GM12873 (cell line): ENCODE data around the gene PDCD2L.

Experiments used
- TF ChIP-seq, protein P1 (sequence below): IDR thresholded peaks from 2 replicates; pipeline ENCODE4 v1.5.1; 2012; ENCODE audit warnings: low read depth, mild to moderate bottlenecking, moderate library complexity, low read length, control low read depth; ENCODE audit not compliant: insufficient read depth; ENCODE audit errors: missing control alignments

The PDCD2L gene

GRCh38 chr19:34408411-34408810 is 4.2 kb downstream of the PDCD2L start:
- TF ChIP-seq, protein P1, sequence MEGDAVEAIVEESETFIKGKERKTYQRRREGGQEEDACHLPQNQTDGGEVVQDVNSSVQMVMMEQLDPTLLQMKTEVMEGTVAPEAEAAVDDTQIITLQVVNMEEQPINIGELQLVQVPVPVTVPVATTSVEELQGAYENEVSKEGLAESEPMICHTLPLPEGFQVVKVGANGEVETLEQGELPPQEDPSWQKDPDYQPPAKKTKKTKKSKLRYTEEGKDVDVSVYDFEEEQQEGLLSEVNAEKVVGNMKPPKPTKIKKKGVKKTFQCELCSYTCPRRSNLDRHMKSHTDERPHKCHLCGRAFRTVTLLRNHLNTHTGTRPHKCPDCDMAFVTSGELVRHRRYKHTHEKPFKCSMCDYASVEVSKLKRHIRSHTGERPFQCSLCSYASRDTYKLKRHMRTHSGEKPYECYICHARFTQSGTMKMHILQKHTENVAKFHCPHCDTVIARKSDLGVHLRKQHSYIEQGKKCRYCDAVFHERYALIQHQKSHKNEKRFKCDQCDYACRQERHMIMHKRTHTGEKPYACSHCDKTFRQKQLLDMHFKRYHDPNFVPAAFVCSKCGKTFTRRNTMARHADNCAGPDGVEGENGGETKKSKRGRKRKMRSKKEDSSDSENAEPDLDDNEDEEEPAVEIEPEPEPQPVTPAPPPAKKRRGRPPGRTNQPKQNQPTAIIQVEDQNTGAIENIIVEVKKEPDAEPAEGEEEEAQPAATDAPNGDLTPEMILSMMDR, result no peak

GRCh38 chr19:34409189-34410164 is 5.3 kb downstream of the PDCD2L start:
- TF ChIP-seq, protein P1, result no peak

- TF ChIP-seq, protein P1, result no peak
These were observed 7.0 kb downstream of the PDCD2L start for GRCh38 chr19:34411216-34411615.

GRCh38 chr19:34416021-34416545 is 11.9 kb downstream of the PDCD2L start:
- TF ChIP-seq, protein P1, result no peak

GRCh38 chr19:34418300-34418699 is 14.1 kb downstream of the PDCD2L start:
- TF ChIP-seq, protein P1, result no peak

- TF ChIP-seq, protein P1, result no peak
These were observed 22.0 kb downstream of the PDCD2L start for GRCh38 chr19:34426096-34426661.

DNA sequence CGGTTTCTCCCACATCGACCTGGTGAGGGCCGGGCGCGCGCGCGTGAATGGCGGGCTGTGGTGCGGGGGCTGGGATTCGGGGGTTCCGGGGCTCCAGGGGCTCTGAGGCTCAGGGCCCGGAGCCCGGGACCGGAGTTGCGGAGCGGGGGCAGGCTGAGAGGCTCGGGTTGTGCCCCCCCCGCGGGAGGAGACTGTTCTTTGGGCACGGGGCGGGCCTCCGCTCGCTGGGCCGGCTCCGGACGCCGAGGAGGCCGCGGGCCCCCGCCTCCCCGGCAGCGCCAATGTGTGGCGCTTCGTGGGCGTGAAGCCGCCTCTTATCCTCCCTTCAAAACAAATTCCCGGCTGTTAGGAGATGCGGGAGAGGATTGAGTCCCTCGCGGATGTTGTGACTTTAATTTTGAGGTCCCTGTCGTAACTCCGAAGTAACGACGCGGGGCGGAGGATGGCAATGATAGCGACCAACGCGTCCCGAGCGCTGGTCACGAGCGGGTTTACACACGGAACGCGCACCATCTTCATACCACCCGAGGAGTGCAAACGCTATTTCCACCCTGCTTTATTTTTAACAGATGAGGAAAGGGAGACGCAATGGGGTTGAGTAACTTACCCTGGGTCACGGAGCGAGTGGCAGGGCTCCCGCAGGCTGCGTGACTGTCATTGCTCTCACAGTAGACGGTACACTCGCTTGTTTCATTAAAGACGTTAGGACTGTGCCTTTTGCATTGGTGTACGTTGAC is 24.5 kb downstream of the PDCD2L start:
- TF ChIP-seq, protein P1, result no peak
